Bone marrow (tissue), 2 donors: ENCODE results near the gene ARHGEF7.
"Not testable (repeated sequence)": the region's sequence is repeated elsewhere in the genome, so short reads cannot be mapped to it uniquely, and the experiment has no call there.

Source experiments
- DNase-seq, 2 donors: peaks; one replicate each; lab custom pipeline; 2025; lab: John Stamatoyannopoulos, UW

ARHGEF7 gene, protein sequence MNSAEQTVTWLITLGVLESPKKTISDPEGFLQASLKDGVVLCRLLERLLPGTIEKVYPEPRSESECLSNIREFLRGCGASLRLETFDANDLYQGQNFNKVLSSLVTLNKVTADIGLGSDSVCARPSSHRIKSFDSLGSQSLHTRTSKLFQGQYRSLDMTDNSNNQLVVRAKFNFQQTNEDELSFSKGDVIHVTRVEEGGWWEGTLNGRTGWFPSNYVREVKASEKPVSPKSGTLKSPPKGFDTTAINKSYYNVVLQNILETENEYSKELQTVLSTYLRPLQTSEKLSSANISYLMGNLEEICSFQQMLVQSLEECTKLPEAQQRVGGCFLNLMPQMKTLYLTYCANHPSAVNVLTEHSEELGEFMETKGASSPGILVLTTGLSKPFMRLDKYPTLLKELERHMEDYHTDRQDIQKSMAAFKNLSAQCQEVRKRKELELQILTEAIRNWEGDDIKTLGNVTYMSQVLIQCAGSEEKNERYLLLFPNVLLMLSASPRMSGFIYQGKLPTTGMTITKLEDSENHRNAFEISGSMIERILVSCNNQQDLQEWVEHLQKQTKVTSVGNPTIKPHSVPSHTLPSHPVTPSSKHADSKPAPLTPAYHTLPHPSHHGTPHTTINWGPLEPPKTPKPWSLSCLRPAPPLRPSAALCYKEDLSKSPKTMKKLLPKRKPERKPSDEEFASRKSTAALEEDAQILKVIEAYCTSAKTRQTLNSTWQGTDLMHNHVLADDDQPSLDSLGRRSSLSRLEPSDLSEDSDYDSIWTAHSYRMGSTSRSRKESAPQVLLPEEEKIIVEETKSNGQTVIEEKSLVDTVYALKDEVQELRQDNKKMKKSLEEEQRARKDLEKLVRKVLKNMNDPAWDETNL

DNA sequence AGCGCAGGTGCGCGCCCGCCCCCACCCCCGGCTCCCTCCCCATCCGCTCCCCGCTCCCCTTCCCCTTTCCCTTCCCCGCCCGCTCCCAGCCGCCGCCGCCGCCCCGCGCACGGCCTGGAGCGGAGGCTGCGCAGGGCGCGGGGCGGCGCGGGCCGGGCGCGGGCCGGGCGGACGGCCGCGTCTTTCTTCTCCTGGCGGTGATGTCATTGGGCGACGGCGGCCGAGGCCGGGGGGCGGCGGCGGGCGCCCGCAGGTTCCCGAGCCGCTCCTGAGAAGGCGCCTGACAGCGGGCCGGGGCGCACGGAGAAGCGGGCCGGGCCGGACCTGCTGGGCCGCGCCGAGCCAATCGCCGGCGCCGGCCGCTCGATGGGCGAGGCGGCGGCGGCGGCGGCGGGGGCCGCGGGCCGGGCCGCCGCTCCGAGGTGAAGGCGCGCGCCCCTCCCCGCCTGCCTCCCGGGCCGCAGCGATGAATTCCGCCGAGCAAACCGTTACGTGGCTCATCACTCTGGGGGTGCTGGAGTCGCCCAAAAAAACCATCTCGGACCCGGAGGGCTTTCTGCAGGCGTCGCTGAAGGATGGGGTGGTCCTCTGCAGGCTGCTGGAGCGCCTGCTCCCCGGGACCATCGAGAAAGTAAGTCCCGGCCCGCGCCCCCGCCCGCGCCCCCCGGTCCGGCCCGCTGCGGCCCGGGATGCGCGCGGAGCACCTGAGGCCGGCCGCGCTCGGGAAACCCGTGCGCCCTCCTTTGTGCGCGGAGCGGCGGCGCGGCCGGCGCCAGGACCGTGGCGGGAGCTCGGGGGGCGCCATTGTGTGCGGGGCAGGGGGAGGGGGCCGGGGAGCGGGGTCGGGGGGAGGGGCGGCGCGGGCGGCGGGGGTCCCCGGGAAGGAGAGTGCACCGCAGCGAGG is at the start of gene ARHGEF7:
ARHGEF7 (plus strand) TSS at position 250 of the 904 bp plus-strand sequence; CDS start at position 467, 217 bp downstream.
- DNase-seq, result no peak

DNA sequence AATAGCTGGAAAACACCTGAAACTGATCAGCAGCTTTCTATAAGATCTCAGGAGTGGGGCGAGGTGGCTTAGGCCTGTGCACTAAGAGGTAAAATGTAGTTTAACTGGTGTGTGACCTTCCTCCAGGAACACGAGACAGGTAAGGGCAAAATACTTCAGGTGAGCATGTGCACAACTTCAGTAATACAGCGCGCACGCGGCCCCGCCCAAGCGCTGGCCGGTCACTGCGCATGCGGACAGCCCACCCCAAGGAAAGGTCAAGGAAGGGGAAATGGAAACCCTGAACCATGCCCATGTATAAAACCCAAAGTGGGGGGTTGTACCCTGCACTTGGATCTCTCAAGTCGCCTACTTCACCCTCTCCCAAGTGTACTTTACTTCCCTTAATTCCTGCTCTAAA is 49.4 kb upstream of the ARHGEF7 start:
- no peak for DNase-seq

DNA sequence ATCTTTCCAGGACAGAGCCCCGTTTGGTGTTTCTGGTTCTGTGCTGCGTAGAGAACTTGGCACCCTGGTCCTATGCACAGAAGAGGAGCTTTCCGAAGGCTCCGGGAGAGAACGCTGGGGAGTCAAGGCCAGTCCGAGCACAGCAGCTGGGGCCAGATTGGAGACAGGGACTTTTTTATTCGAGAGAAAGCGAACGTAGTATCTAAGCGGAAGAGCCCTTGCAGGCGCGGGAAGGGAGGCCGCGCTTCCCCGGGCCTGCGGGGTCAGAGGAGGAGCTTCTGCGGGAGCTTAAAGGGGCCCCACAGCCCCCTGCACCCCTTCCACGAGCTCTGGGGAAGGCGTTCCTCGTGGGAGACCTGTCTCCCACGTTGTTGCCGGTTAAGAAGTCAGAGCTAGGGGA is 48.6 kb upstream of the ARHGEF7 start:
- DNase-seq, result no peak

DNA sequence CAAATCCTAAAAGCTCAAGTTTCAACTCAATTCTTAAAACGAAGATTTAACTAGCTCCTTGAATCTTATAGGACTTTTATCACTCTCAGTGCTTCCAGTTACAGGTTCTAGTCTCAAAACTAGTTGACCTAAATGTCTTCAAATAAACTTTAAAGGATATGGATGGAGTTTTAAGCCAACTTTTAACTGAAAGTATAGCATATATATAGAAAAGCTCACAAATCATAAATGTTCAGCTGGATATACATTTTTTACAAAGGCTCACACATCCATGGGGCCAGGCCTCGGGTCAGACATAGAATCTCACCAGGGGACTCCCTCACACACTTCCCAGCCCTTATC is 47.1 kb upstream of the ARHGEF7 start:
- DNase-seq, result no peak

DNA sequence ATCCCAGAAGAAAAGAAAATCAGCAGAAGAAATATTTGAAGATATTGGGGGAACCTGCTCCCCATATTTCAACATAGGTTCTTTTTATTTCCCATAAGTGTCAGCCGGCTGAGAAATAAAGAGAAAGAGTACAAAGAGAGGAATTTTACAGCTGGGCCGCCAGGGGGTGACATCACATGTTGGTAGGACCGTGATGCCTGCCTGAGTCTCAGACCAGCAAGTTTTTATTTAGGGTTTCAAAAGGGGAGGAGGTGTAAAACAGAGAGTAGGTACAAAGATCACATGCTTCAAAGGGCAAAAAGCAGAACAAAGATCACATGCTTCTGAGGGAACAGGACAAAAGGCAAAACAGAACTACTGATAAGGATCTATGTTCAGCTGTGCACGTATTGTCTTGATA is 44.0 kb upstream of the ARHGEF7 start:
- DNase-seq, result not testable (repeated sequence)

DNA sequence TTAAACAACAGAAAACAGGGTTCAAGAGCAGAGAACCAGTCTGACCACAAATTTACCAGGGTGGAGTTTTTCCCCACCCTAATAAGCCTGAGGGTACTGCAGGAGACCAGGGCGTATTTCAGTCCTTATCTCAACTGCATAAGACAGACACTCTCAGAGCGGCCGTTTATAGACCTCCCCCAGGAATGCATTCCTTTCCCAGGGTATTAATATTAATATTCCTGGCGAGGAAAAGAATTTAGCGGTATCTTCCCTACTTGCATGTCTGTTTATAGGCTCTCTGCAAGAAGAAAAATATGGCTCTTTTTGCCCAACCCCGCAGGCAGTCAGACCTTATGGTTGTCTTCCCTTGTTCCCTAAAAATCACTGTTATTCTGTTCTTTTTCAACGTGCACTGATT is 43.6 kb upstream of the ARHGEF7 start:
- not testable (repeated sequence) for DNase-seq

DNA sequence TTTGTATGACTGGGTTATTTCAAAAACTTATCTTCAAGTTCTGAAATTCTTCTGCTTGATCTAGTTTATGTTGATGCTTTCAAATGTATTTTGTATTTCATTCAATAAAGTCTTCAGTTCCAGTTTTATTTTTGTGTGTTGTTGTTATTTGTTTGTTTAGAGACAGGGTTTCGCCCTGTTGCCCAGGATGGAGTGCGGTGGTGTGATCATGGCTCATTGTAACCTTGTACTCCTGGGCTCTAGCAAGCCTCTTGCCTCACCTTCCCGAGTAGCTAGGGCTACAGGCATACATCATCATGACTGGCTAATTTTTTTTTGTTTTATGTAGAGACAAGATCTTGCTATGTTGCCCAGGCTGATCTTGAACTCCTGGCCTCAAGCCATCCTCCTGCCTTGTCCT is 40.3 kb upstream of the ARHGEF7 start:
- DNase-seq, result no peak

DNA sequence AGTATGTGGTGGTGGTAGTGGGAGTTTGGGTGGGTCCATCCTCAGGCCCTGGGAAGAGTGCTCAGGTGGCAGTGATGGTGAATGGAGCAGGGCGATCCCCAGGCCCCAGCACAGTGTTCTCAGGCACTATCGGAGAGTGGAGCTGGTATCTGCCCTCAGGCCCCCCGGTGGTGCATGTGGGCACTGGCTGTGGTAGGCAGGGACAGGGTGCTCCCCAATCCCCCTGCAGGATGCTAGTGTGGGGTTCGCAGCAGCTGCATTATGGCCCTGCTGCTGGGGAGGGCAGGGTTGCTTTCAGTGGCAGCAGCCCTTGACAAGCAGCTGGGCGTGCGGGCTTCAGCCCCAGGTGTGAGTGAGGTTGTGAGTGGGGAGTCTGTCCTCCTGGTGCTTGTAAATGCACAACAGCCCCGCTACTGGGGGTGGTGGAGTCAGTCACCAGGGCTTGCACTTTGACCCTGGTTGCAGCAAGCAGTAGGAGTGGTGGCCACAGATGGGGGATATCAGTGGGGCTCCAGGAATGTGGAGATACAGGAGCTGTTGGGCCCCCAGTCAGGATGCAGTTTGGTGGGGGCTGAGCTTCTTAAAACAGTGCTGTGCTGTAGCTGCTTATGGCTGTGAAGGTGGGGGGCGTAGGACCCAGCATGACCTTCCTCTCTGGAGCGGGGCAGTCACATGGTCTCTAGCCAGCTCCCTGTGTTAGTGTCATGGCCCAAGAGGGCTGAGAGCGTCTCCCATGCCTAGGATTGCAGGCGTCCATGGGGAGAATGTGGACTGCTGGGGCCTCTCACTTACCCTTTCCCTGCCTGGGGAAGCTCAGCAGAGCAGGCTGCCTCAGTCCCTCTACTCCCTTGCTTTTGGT is 38.7 kb upstream of the ARHGEF7 start:
- DNase-seq, result no peak

DNA sequence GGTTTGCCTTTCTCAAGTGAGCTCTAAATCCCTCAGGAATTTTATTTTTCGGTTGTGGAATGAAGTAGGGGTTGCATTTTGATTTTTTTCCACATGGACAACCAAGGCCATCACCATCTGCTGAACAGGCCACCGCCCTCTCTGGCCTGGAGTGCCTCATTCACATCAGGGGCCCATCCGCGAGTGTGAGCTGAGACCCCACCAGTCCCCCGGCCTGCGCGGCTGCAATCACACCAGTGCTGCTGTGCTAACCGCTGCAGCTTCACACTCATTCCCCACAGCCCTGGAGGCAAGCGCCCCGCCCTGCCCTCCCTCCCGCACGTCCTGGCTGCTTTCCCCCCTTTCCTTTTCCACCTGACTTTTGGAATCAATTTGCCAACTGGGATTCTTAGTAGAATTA is 35.7 kb upstream of the ARHGEF7 start:
- DNase-seq, result no peak

DNA sequence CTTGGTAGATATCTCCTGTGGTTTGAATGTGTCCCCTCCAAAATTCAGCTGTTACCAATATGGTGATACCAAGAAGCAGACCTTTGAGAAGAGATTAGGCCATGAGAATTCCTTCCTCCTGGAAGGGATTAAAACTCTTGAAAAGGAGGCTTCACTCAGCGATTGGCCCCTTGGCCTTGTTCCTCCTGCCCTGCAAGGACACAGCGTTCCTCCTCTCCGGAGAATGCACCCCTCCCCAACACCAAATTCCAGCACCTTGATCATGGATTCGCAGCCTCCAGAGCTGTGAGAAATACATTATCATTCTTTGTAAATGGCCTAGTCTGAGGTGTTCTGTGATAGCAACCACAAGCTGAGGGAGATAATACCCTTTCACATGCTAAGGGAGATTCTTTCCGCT is 34.5 kb upstream of the ARHGEF7 start:
- no peak for DNase-seq

DNA sequence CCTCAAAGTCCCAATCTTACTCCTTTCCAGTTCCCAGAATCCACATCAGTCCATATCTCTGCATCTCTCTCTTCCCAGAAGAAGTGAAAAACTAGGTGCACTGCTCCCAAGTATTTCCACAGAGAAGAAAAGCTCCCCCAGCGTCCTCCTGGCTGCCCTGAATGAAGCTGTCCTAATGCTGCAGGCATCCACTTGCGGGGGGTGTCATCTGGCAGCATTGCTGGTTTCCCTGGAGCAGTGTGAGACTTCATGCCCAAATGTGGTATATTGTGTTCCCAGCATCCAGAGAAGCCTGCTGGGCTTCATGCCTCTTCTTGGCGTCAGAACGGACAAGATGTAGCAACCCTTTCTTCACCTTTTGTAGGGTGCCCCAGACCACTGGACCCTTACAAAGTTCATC is 32.9 kb upstream of the ARHGEF7 start:
- no peak for DNase-seq

DNA sequence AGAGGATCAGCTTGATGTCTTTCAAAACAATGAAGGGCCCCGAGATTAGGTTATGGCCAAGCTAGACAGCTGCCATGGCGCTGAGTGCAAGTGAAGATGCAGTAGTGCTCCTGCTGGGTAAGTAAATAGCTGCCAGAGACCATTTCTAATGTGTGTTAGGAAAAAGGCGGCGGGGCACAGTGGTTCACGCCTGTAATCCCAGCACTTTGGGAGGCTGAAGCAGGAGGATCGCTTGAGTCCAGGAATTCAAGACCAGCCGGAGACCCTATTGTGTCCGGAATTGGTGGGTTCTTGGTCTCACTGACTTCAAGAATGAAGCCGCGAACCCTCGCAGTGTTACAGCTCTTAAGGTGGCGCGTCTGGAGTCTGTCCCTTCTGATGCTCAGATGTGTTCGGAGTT is 32.3 kb upstream of the ARHGEF7 start:
- DNase-seq, result not testable (repeated sequence)

DNA sequence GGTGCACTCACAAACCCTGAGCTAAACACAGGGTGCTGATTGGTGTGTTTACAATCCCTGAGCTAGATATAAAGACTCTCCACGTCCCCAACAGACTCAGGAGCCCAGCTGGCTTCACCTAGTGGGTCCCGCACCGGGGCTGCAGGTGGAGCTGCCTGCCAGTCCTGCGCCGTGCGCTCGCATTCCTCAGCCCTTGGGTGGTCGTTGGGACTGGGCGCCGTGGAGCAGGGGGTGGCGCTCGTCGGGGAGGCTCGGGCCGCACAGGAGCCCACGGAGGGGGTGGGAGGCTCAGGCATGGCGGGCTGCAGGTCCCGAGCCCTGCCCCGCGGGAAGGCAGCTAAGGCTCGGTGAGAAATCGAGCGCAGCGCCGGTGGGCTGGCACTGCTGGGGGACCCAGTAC is 31.4 kb upstream of the ARHGEF7 start:
- not testable (repeated sequence) for DNase-seq

DNA sequence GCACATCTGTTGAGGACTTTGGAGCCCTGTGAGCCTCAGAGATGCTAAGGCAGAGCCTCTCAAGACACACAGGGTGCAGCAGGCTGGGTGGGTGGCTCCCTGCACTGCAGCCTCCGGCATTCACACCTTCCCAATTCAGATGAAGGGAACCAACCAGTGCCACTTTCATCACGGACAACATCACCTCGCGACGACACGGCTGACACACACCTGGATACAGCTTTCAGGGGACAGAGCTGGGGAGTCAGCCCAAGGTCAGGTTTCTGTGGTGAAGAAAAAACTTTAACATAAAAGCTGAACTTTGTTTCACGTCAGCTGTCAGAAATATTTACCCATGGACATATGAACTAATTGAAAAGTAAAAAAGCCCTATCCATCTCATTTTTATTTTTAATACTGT is 24.9 kb upstream of the ARHGEF7 start:
- no peak for DNase-seq

DNA sequence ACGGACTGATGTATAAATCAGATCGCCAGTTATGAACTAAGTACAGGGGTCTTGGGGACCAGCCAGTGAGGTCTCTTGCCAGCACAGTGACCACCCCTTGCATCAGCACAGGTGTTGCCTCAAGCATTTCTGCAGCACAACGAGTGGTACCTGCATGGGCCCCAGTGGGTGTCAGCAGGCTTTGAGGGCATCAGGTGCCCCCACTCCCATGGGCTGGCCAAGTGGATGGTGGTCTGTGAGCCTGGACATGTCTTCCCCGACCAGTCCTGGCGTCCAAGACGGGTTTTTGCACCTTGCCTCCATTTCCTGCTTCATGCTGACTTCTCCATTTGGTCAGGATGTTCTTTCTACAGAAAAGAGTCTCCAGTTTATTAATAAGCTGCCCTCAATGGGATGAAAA is 22.4 kb upstream of the ARHGEF7 start:
- DNase-seq, result no peak

DNA sequence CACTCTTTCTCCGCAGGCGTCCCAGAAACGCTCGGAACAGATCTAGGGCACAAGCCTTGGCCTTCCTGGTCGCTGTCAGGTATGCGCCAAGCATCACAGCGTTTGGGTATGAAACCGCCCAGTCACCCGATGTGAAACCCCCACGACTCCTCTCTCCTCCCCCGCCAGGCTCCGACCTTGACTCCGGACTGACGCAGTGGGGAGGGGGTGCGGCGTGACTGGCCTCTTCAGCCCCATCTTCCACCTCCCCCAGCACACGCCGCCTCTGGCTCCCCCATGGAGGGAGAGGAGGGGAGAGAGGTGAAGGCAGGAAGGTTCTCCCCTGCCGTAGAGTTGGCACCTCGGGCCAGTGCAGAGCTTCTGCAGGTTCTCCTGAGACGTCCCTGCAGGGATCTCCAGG is 22.0 kb upstream of the ARHGEF7 start:
- no peak for DNase-seq

DNA sequence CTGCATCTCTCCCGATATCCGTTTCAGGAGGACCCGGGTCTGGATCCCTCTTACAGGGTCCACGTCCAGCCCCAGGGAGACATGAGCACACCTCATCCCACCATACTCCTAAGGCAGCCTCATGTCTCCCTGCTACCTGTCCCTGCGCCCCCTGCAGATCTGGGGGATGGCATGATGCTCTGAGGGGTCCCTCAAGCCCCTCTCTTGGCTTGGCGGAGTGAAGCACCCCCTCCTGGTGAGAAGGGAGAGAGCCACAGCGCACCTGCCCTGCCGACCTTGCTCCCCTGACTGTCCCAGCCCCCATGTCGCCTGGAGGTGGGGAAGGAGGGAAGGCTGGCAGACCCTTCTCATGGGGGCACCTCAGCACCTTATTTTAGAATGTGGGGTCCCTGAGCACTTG is 21.5 kb upstream of the ARHGEF7 start:
- DNase-seq, result no peak

DNA sequence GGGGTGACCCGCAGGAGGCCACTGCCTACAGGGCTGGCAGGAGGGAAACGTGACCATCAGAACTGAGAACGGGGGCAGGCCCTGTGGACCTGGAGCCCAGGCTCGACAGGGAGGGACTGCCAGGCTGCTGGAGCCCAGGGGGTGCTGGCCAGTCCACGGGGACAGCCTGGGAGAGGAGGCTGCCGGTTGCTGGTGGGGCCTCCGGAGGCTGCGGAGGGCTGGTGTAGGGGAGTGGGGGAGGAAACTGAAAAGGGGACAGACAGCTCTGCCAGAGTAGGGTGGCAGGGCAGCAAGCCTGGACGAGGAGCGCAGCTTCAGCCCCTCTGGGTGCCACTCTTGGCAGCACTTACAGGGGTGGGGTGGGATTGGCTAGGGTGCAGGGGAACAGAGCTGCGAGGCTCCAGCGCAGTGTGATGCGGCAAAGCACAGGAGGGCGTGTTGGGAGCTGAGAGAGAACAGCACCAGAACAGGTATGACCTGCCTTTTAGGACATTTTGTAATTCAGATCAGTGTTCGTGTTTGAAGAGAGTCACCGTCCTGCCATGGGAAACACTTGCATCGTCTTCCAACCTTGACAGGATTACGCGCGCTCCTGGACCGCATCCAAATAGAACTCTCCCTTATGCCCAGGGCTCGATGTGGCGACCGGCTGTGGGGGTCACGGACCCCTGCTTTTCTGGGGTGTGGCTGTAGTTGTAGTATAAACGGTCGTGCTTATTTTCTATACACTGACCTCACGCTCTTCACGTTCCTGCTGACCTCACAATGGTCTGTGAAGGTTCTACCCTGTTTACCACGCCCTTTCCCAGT is 19.9 kb upstream of the ARHGEF7 start:
- DNase-seq, result no peak

DNA sequence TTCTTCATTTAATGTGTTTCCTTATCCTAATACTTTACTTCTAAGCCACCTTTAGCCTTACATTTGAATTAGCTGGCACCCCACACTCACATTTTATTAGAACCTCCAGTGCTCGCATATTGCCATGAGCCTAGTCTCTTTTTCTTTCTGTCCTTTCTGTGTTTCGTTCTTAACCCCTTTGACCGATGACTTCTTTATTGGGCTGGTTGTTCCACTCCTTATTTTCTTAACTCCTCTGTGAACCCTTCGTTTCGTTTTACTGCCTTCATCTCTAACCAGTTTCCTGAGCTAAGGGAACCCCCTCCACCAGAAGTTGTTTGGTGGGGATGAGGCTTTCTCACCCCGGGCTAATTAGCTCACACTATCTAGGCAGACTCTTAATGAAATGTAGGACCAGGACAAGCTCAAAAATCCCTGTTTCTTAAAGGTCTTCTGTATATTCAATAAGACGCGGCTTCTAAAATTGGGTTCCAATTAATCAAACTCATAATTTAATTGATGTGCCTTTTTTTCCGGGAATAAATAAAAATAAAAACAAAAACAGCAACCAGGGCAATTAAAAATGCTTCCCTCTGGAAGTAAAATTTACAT is 19.1 kb upstream of the ARHGEF7 start:
- DNase-seq, result no peak

DNA sequence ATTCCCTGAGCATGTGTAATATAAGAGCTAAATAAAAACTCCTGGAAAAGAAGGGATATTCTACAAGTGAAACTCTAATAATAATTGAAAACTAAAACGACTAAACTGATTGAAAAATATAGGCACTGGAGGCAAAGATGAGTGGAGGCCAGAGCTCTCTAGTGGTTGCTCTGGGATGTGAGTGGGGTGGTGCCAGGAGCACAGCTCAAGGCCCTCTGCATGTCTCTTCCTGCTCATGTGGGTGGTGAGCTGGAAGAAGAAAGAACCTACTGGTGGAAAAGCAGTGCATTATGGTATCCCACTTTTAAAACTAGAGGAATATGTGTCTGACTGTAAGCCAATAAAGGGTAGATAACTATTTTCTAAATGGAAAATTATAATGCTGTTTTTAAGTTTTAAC is 15.8 kb upstream of the ARHGEF7 start:
- no peak for DNase-seq
